ENCODE measurements around the gene KDF1. TPM values are rescaled to one million over a fixed set of nuclear protein-coding genes. Genes with fewer than 3 reads are reported as not detected.
"Not testable (repeated sequence)": the region's sequence is repeated elsewhere in the genome, so short reads cannot be mapped to it uniquely, and the experiment has no call there.

KDF1 gene
- total RNA-seq, 1 experiment from 2014 or later, result not detected

DNA sequence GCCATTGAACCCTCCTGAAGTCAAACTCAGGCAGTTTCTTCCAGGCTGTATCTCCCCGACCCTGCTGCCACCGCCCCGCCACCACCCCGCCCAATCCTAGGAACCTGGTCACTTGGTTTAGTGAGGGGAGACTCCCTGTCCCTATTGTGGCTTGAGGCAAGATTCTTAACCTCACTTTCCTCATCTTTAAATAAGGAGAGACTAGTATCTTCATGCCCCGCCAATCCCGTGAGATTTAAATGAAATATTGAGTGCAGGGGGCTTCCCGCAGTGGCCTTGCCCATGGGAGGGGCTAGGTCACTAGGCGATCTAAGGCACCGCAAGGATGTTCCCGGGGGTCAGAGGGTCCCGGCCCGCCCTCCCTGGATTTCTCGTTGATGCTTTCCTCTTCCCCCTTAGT is 998 bp downstream of the KDF1 start:
- H3K4me3 ChIP-seq, result no peak overlapping the region
- no peak overlapping the region for H3K27ac ChIP-seq
- DNase-seq (ENCODE audit: low read depth in 1 of 2, low spot score in 2 of 2), result no peak

DNA sequence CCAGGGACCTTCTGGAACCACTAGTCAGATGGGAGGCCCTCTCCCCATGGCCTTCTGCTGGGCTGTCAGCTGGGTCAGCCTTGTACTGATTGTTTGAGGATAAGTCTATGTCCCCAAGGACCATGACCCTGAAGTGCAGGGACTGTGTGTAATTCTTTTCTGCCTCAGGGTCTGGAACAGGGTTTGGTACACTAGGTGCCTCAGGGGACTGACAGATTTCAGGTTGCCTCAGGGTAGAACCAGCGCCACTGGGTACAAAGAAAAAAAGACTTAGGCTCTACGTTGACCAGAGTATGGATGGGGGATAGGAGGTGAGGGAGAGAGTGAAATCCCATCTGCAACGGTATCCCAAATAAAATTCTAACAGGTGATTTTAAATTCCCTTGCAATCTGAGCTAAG is 3.0 kb downstream of the KDF1 start:
- H3K9me3 ChIP-seq (replicated peaks), result no peaks in the 10 kb centered on the region
- no peak overlapping the region for H3K27ac ChIP-seq
- peaks cover 22% of the 10 kb centered on the region for H3K4me1 ChIP-seq (replicated peaks)
- no peak for DNase-seq (ENCODE audit: low read depth in 1 of 2, low spot score in 2 of 2)
- H3K27me3 ChIP-seq (replicated peaks), result peaks cover 21% of the 10 kb centered on the region
- no peaks in the 10 kb centered on the region for H3K36me3 ChIP-seq
- no peak overlapping the region for H3K4me3 ChIP-seq

More for the DNA sequence above, 998 bp downstream of the KDF1 start:
- Histone ChIP-seq H3K9me3 (replicated peaks) (no peaks in the 10 kb centered on the region), H3K36me3 (no peaks in the 10 kb centered on the region), H3K27me3 (replicated peaks) (peaks cover 21% of the 10 kb centered on the region), H3K4me1 (replicated peaks) (peaks cover 23% of the 10 kb centered on the region)

DNA sequence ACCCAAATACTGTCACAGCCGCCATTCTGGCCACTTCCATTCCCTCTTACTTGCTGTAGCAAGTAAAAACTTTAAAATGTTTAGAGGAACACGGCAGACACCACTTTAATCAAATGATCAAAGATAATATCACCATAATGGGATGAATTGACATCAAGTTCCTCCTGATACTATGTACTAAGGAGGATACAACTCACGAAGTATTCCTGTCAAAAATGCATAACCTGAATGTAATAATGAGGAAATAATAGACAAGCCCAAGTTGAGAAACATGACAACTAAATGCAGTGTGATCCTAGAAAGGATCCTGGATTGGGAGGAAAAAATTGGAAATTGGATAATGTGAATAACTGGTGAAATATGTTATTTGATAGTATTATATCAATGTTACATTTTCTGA is 3.9 kb downstream of the KDF1 start:
- DNase-seq (ENCODE audit: low read depth in 1 of 2, low spot score in 2 of 2), result no peak
- Histone ChIP-seq H3K27me3 (replicated peaks) (peaks cover 21% of the 10 kb centered on the region), H3K4me3 (no peak overlapping the region), H3K9me3 (replicated peaks) (no peaks in the 10 kb centered on the region), H3K27ac (no peak overlapping the region), H3K4me1 (replicated peaks) (peaks cover 12% of the 10 kb centered on the region), H3K36me3 (no peaks in the 10 kb centered on the region)

DNA sequence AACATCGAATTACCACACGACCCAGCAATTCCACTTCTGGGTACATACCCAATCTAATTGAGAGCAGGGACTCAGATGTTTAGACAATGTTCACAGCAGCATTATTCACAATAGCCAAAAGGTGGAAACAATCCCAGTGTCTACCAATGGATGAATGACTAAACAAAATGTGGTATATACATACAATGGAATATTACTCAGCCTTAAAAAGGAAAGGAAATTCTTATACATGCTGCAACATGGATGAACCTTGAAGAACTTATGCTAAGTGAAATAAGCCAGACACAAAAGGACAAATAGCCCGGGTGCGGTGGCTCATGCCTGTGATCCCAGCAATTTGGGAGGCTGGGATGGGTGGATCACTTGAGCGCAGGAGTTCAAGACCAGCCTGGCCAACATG is 6.9 kb downstream of the KDF1 start:
- Histone ChIP-seq H3K36me3 (no peaks in the 10 kb centered on the region), H3K27me3 (replicated peaks) (peaks cover 3% of the 10 kb centered on the region; the same call in 1 of the 2 replicates), H3K27ac (no peak overlapping the region), H3K4me1 (replicated peaks) (no peaks in the 10 kb centered on the region), H3K9me3 (replicated peaks) (no peaks in the 10 kb centered on the region), H3K4me3 (no peak overlapping the region)
- no peak for DNase-seq (ENCODE audit: low read depth in 1 of 2, low spot score in 2 of 2)

DNA sequence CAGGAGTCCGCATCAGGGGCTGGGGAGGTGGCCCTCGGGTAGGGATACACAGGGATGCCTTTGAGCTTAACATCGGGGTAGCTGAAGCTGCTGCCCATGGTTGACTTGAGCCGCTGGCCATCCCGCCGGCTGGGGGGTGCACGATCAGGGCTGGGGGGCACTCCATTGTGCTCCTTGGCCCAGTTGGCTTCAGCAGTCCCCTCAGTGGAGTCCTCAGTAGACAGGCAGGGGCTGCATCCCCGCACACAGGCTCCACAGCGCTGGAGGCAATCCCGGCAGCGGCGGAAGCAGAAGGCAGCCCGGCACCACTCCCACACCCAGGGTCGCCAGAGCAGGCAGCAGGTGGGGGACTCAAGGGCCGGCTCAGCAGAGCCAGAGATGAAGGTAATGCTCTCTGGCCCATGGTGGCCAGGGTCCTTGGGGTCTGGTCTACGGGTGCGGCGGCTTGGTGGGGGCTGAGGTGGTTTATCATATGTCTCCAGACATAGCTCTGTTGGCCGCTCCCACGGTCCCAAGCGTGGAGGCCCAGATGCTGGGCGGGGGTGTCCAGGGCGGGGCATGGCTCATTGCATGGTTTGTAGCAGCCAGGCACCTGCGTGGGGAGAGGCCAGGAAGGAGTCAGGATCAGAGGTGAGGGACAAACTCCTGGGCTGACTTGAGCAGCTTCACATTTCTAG is 8.3 kb downstream of the KDF1 start:
- peaks cover 9% of the 10 kb centered on the region for H3K36me3 ChIP-seq
- no peaks in the 10 kb centered on the region for H3K4me1 ChIP-seq (replicated peaks)
- H3K9me3 ChIP-seq (replicated peaks), result no peaks in the 10 kb centered on the region
- no peak overlapping the region for H3K4me3 ChIP-seq
- DNase-seq (ENCODE audit: low read depth in 1 of 2, low spot score in 2 of 2), result no peak
- H3K27me3 ChIP-seq (replicated peaks), result peaks cover 3% of the 10 kb centered on the region; the same call in 1 of the 2 replicates
- no peak overlapping the region for H3K27ac ChIP-seq

DNA sequence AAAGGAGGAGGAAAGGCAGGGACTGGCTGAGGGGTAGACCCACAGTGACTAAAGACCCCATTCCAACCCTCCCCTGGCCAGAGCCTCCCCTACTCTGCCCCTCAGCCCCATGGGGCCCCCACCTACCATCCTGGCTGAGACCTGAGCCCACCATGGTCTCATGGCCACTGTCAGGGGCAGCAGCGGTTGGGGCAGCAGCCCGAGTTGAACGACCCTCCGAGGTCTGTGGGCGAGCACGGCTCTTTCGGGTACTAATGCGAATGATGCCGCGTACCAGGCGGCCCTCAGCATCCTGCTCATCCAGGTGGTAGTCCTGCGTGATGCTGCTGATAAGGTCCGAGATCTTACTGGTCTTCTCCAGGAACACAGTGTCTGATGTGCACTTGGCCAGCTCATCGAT is 9.1 kb downstream of the KDF1 start:
- Histone ChIP-seq H3K27ac (no peak overlapping the region), H3K4me1 (replicated peaks) (no peaks in the 10 kb centered on the region), H3K27me3 (replicated peaks) (peaks cover 3% of the 10 kb centered on the region; the same call in 1 of the 2 replicates), H3K4me3 (no peak overlapping the region), H3K36me3 (peaks cover 16% of the 10 kb centered on the region), H3K9me3 (replicated peaks) (no peaks in the 10 kb centered on the region)
- no peak for DNase-seq (ENCODE audit: low read depth in 1 of 2, low spot score in 2 of 2)

DNA sequence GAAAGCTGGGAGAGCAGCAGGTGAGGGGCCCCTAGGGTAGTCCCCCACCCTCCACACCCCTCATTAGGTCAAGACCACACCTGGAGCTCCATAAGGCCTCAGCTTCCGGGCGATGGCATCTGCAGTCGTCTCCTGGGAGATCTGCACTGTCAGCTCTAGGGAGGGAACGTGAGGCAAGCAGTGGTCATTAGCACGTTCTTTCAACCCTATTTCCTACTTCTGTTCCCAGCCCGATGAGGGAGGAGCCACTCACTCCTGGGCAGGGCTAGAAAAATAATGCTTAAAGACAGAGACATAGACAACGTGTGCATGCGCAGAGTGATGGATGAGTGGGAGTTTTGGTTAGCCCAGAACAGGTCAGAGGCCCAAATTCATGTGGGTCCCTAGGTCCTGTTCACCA is 9.7 kb downstream of the KDF1 start:
- no peak overlapping the region for H3K4me3 ChIP-seq
- H3K36me3 ChIP-seq, result peaks cover 22% of the 10 kb centered on the region
- H3K27me3 ChIP-seq (replicated peaks), result peaks cover 3% of the 10 kb centered on the region; the same call in 1 of the 2 replicates
- H3K9me3 ChIP-seq (replicated peaks), result no peaks in the 10 kb centered on the region
- H3K4me1 ChIP-seq (replicated peaks), result no peaks in the 10 kb centered on the region
- H3K27ac ChIP-seq, result no peak overlapping the region
- no peak for DNase-seq (ENCODE audit: low read depth in 1 of 2, low spot score in 2 of 2)

DNA sequence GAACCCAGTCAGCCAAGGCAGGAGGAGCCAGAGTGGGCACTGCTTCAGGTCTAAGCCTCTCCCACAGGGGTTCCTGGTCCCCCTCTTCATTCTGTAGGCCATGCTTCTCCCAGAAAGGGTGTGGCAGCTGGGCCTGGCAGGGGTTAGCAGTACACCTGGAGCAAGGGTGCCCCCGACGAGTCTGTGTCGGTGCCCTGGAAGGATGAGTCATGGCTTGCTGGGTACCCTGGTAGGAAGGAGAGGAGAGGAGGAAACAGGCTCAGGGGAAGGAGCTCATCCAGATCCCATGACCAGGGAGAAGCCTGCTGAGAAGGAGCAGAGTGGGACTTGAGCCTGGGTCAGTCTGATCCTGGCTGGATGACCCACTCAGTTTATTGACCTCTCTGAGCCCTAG is 10.3 kb downstream of the KDF1 start:
- Histone ChIP-seq H3K27me3 (replicated peaks) (no peaks in the 10 kb centered on the region; the same call in 1 of the 2 replicates), H3K27ac (no peak overlapping the region), H3K4me1 (replicated peaks) (no peaks in the 10 kb centered on the region), H3K4me3 (no peak overlapping the region), H3K36me3 (peaks cover 29% of the 10 kb centered on the region), H3K9me3 (replicated peaks) (no peaks in the 10 kb centered on the region)
- no peak for DNase-seq (ENCODE audit: low read depth in 1 of 2, low spot score in 2 of 2)

DNA sequence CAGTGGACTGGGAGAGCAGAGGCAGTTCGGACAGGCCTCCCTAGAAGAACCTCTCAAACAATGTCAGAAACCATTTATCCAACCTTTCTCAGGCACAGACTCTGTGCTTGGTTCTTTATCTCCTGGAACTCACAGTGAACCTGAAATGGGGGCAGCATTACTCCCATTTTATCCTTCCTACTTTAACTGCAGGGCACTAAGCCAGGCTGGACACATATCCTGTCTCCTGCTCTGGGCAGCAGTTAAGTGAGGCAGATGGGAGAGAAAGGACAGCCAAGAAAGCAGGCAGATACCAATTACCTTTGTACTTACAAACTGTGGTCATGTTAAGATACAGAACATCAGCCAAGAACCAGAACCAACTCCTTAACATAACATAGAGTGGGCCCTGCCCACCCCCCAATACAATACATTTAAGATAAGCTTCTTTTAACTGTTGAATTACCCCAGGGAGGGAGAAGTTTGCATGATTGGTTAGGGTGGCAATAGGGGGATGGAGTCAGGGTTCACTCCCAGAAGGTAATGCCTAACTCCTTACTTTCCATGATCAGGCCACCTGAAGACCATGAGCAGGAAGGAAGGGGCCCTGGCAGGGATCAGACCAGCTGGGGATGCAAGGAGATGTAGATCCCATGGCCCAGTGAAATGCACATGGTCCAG is 10.9 kb downstream of the KDF1 start:
- Histone ChIP-seq H3K27ac (no peak overlapping the region), H3K27me3 (replicated peaks) (no peaks in the 10 kb centered on the region), H3K9me3 (replicated peaks) (no peaks in the 10 kb centered on the region), H3K36me3 (peaks cover 35% of the 10 kb centered on the region), H3K4me3 (no peak overlapping the region), H3K4me1 (replicated peaks) (no peaks in the 10 kb centered on the region)
- no peak for DNase-seq (ENCODE audit: low read depth in 1 of 2, low spot score in 2 of 2)

DNA sequence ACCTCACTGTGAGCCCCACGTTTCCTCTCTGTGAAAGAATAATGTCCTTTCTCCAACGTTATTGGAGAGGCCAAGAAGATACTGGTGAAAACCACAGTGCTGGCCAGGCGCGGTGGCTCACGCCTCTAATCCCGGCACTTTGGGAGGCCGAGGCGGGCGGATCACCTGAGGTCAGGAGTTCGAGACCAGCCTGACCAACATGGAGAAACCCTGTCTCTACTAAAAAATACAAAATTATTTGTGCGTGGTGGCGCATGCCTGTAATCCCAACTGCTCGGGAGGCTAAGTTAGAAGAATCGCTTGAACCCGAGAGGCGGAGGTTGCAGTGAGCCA is 11.6 kb downstream of the KDF1 start:
- not testable (repeated sequence) for H3K27me3 ChIP-seq (replicated peaks); H3K4me3 ChIP-seq; H3K27ac ChIP-seq; DNase-seq (ENCODE audit: low read depth in 1 of 2, low spot score in 2 of 2); H3K9me3 ChIP-seq (replicated peaks); H3K4me1 ChIP-seq (replicated peaks)
- H3K36me3 ChIP-seq, result peaks cover 42% of the 10 kb centered on the region

DNA sequence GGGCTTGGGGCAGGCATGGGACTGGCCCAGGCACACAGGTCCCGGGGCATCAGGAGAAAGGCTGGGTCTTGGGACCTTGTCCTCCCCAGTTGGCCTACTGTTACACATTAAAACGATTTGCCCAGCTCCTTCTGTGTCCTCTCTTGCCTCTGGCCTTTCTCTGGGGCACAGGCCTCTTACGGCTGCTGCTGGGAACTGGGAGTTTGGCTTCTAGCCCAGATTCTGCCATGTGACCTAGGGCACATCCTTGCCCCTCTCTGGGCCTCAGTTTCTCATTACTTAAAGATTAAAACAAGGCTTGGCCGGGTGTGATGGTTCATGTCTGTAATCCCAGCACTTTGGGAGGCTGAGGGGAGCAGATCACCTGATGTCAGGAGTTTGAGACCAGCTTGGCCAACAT is 14.0 kb downstream of the KDF1 start:
- no peaks in the 10 kb centered on the region for H3K9me3 ChIP-seq (replicated peaks)
- no peak overlapping the region for H3K27ac ChIP-seq
- no peaks in the 10 kb centered on the region for H3K27me3 ChIP-seq (replicated peaks)
- peaks cover 66% of the 10 kb centered on the region for H3K36me3 ChIP-seq
- no peak overlapping the region for H3K4me3 ChIP-seq
- H3K4me1 ChIP-seq (replicated peaks), result no peaks in the 10 kb centered on the region
- DNase-seq (ENCODE audit: low read depth in 1 of 2, low spot score in 2 of 2), result no peak

DNA sequence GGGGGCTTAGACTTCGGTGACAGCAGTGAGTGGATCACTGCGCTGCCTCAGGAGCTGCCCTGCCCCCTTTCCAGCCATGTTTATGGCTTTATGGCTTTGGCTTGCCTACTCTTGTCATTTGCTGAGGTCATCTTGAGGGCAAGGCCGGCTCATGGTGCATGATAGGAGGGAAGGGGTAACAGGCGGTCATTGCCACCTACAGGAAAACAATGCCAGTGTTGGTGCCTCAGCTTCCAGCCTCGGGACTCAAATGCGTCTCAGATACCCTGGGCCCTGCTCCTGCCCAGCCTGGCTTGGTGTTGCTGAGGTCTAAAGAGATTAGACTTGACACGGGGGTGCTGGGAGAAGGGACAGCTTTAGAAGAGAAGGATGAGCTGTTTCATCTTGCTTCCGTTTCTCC is 14.5 kb downstream of the KDF1 start:
- Histone ChIP-seq H3K27ac (no peak overlapping the region), H3K36me3 (peaks cover 69% of the 10 kb centered on the region)

DNA sequence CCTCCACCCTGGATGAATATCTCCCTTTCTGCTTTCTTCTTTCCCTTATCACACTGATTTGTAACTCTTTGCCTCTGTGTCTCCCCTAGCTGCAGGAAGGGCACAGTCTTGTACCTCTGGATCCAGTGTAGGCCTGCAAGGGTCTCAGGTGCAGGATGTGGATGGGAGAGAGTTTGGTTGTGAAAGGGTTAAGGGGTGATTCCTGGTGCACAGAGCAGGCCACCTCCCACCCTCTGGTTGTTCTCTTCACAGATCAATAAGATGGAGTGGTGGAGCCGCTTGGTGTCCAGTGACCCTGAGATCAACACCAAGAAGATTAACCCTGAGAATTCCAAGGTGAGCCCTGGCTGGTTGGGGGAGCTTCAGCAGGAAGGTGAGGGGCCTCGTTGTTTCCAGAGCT is 15.1 kb downstream of the KDF1 start:
- no peak overlapping the region for H3K4me3 ChIP-seq
- no peak for DNase-seq (ENCODE audit: low read depth in 1 of 2, low spot score in 2 of 2)
- no peak overlapping the region for H3K27ac ChIP-seq
- peaks cover 72% of the 10 kb centered on the region for H3K36me3 ChIP-seq
- H3K27me3 ChIP-seq (replicated peaks), result no peaks in the 10 kb centered on the region
- no peaks in the 10 kb centered on the region for H3K4me1 ChIP-seq (replicated peaks)
- no peaks in the 10 kb centered on the region for H3K9me3 ChIP-seq (replicated peaks)

More for the DNA sequence above, 14.5 kb downstream of the KDF1 start:
- Histone ChIP-seq H3K9me3 (replicated peaks) (no peaks in the 10 kb centered on the region), H3K4me1 (replicated peaks) (no peaks in the 10 kb centered on the region), H3K27me3 (replicated peaks) (no peaks in the 10 kb centered on the region), H3K4me3 (no peak overlapping the region)
- DNase-seq (ENCODE audit: low read depth in 1 of 2, low spot score in 2 of 2), result no peak

DNA sequence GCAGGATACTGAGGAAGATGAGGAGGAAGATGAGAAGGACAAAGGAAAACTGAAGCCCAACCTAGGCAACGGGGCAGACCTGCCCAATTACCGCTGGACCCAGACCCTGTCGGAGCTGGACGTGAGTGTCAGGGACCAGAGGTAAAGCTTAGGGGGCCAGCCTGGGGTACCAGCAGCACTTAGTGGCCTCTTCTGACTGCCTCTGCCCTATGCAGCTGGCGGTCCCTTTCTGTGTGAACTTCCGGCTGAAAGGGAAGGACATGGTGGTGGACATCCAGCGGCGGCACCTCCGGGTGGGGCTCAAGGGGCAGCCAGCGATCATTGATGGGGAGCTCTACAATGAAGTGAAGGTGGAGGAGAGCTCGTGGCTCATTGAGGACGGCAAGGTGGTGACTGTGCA is 17.6 kb downstream of the KDF1 start:
- Histone ChIP-seq H3K9me3 (replicated peaks) (no peaks in the 10 kb centered on the region), H3K27me3 (replicated peaks) (no peaks in the 10 kb centered on the region), H3K36me3 (peaks cover 93% of the 10 kb centered on the region), H3K4me1 (replicated peaks) (no peaks in the 10 kb centered on the region), H3K27ac (no peak overlapping the region), H3K4me3 (no peak overlapping the region)
- no peak for DNase-seq (ENCODE audit: low read depth in 1 of 2, low spot score in 2 of 2)

DNA sequence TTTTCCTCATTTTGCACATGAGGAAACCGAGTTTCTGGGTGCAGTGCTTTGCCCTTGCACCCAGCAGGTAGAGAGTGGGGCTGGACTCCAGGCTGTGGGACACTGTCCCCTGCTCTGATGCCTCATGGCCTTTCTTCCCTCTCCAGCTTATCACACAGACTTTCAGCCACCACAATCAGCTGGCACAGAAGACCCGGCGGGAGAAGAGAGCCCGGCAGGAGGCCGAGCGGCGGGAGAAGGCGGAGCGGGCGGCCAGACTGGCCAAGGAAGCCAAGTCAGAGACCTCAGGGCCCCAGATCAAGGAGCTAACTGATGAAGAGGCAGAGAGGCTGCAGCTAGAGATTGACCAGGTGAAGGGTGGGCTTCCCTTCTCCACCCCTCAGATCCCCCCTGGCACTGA is 19.0 kb downstream of the KDF1 start:
- no peak for DNase-seq (ENCODE audit: low read depth in 1 of 2, low spot score in 2 of 2)
- Histone ChIP-seq H3K27me3 (replicated peaks) (no peaks in the 10 kb centered on the region), H3K4me3 (no peak overlapping the region)

More for the DNA sequence above, 19.0 kb downstream of the KDF1 start:
- H3K36me3 ChIP-seq, result peaks cover 93% of the 10 kb centered on the region
- no peak overlapping the region for H3K27ac ChIP-seq
- no peaks in the 10 kb centered on the region for H3K9me3 ChIP-seq (replicated peaks)
- no peaks in the 10 kb centered on the region for H3K4me1 ChIP-seq (replicated peaks)

Measured in SJSA1 (cell line).